NCI-H1092 treated with DMSO at 0.1 percent for 48 hours (cell line): ENCODE results near the gene GK2.

Experiments
- DNase-seq: peaks from one replicate; lab custom pipeline; 2025; lab: John Stamatoyannopoulos, UW

Gene GK2

GRCh38 chr4:79385641-79386040, 22.4 kb downstream of the GK2 start:
- DNase-seq = no peak

- no peak for DNase-seq
Measured at GRCh38 chr4:79381161-79381560, 26.9 kb downstream of the GK2 start.

GRCh38 chr4:79370026-79370425, 38.0 kb downstream of the GK2 start:
- no peak for DNase-seq

- no peak for DNase-seq
Measured at GRCh38 chr4:79367096-79367495, 40.9 kb downstream of the GK2 start.

GRCh38 chr4:79366422-79366821, 41.6 kb downstream of the GK2 start:
- DNase-seq = no peak

- no peak for DNase-seq
Measured at GRCh38 chr4:79364061-79364460, 44.0 kb downstream of the GK2 start.

GRCh38 chr4:79362626-79363025, 45.4 kb downstream of the GK2 start:
- no peak for DNase-seq

- no peak for DNase-seq
Measured at GRCh38 chr4:79360006-79360405, 48.0 kb downstream of the GK2 start.

GRCh38 chr4:79358438-79358837, 49.6 kb downstream of the GK2 start:
- no peak for DNase-seq

- no peak for DNase-seq
Measured at GRCh38 chr4:79357365-79357764, 50.7 kb downstream of the GK2 start.
